Measurements from ENCODE around the gene SLC35G3. TPM values are rescaled to one million over a fixed set of nuclear protein-coding genes. Genes with fewer than 3 reads are reported as not detected.
"Not testable (repeated sequence)": the region's sequence is repeated elsewhere in the genome, so short reads cannot be mapped to it uniquely, and the experiment has no call there.

Gene SLC35G3
- total RNA-seq, 1 donor from 2014 or later = not detected

- DNase-seq (ENCODE audit: low read depth) = no peak
These were observed 18.5 kb upstream of the SLC35G3 start for GRCh38 chr17:35212668-35213067.

GRCh38 chr17:35210741-35211140 lies 16.5 kb upstream of the SLC35G3 start:
- DNase-seq (ENCODE audit: low read depth) = no peak

GRCh38 chr17:35202582-35202981 lies 8.4 kb upstream of the SLC35G3 start:
- DNase-seq (ENCODE audit: low read depth) = not testable (repeated sequence)

GRCh38 chr17:35195062-35195461 lies 869 bp upstream of the SLC35G3 start:
- not testable (repeated sequence) for DNase-seq (ENCODE audit: low read depth)

- no peak for DNase-seq (ENCODE audit: low read depth)
These were observed 1.5 kb downstream of the SLC35G3 start for GRCh38 chr17:35192708-35193107.

GRCh38 chr17:35191001-35191695 lies 3.0 kb downstream of the SLC35G3 start:
- no peak for DNase-seq (ENCODE audit: low read depth)

GRCh38 chr17:35189291-35189690 lies 4.9 kb downstream of the SLC35G3 start:
- peak; percentile 36 for DNase-seq (ENCODE audit: low read depth)

- no peak for DNase-seq (ENCODE audit: low read depth)
These were observed 6.1 kb downstream of the SLC35G3 start for GRCh38 chr17:35188111-35188510.

- DNase-seq (ENCODE audit: low read depth) = no peak
These were observed 6.7 kb downstream of the SLC35G3 start for GRCh38 chr17:35187481-35187880.

- no peak for DNase-seq (ENCODE audit: low read depth)
These were observed 8.3 kb downstream of the SLC35G3 start for GRCh38 chr17:35185849-35186248.

- no peak for DNase-seq (ENCODE audit: low read depth)
These were observed 9.9 kb downstream of the SLC35G3 start for GRCh38 chr17:35184274-35184673.

GRCh38 chr17:35183332-35183731 lies 10.9 kb downstream of the SLC35G3 start:
- DNase-seq (ENCODE audit: low read depth) = peak; percentile 12

GRCh38 chr17:35179379-35179778 lies 14.8 kb downstream of the SLC35G3 start:
- DNase-seq (ENCODE audit: low read depth) = not testable (repeated sequence)

- DNase-seq (ENCODE audit: low read depth) = no peak
These were observed 17.3 kb downstream of the SLC35G3 start for GRCh38 chr17:35176897-35177296.

GRCh38 chr17:35175638-35176415 lies 18.4 kb downstream of the SLC35G3 start:
- peak; percentile 37 for DNase-seq (ENCODE audit: low read depth)

- DNase-seq (ENCODE audit: low read depth) = no peak
These were observed 19.3 kb downstream of the SLC35G3 start for GRCh38 chr17:35174835-35175334.

GRCh38 chr17:35172321-35172720 lies 21.9 kb downstream of the SLC35G3 start:
- not testable (repeated sequence) for DNase-seq (ENCODE audit: low read depth)

GRCh38 chr17:35171834-35172233 lies 22.4 kb downstream of the SLC35G3 start:
- no peak for DNase-seq (ENCODE audit: low read depth)

- peak; percentile 44 for DNase-seq (ENCODE audit: low read depth)
These were observed 23.0 kb downstream of the SLC35G3 start for GRCh38 chr17:35170968-35171771.

- DNase-seq (ENCODE audit: low read depth) = no peak
These were observed 24.3 kb downstream of the SLC35G3 start for GRCh38 chr17:35169835-35170363.

GRCh38 chr17:35167666-35168065 lies 26.5 kb downstream of the SLC35G3 start:
- peak; percentile 78 for DNase-seq (ENCODE audit: low read depth)
